NCI-H1436 treated with DMSO at 0.1 percent for 48 hours (cell line): Measurements from ENCODE around the gene UPP1.

ENCODE experiments used
- DNase-seq: peaks from one replicate; lab custom pipeline; 2025; lab: John Stamatoyannopoulos, UW

UPP1 gene

DNA sequence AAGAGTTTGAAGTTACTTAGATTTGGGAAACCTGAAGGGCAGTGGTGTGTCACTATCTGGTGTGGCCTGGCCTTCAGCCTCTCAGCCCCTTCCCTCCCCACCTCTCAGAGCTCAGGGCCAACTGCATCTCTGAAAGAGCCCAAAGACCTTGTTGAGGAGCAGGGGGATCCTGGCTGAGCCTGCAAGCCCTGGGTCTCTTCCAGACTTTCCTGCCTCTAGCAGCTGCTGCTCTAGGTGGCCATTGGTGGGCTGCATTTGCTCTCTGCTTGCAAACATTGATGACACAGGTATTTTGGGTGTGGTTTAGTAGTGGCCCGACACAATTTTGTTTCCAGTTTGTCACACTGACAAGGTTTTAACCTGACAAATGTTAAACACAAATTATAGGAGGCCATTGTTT lies 3.1 kb upstream of the UPP1 start:
- no peak for DNase-seq

DNA sequence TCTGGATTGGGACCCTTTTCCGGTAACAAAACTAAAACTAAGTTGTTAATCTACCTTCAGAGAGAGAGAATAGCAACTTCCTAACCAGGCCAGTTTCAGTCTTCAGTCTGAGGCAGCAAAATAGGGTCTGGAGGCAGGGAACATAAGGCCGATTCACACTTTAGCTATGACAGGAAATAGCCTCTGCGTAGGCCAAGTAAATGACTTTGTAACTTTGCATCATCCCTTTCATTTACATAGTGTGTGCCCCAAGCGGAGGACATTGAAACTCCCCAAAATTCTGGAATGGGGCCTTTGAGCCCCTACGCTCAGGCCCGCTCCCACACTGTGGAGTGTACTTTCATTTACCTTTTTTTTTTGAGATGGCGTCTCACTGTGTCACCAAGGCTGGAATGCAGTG lies 1.7 kb upstream of the UPP1 start:
- no peak for DNase-seq

DNA sequence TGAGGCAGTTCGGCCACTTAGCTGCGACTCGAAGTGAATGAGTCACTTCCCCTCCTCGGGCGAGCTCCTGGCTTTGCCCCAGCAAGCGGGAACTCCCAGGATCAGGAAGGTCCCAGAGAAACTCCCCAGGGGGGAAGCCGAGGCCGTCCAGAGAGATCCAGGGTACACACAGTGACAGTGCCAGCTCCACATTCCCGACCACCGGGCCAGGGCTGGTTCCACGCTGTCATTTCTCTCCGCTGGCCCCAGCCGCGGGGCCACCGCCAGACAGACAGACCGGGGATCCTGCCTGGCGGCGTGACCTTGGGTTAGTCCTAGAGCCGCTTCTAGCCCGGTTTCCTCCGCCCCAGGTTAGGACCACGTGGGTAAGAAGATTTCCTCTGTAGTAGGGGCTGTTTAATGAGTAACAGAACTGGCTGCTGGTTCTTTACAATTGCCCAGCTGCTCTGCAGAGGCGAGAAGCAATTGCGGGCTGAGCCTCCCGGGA lies 463 bp upstream of the UPP1 start:
- DNase-seq: peak; percentile 83

DNA sequence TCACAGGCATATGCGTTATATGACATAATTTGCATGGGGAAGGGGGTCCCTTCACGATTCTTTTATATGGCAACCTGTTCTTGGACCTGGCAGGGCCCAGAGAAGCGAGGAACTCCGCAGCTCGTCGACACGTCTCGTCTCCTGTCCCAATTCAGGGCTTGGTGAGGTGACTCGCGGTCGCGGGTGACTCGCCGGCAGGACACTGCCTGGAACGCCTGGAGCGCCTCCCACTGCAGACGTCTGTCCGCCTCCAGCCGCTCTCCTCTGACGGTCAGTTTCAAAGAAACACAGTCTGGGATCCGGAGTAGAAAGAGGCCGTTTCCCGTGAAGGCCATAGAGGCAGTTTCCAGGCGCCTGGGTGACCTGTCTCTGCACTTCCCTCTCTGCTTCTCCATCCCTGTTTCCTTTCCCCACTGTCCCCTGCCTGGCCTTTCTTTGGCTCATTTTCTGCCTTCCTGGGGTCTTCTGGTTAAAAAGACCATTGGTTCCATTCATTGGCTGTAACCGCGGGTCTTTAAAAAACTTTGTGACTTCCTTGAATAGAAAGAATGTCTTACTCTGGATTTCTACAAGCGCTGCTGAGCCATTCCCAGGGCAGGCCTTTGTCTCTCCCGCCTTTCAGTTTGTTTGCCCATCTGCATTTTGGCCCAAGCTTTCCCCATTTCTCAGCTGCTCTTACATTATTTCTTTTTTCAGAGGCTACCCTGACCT lies 1.2 kb downstream of the UPP1 start:
- no peak for DNase-seq

DNA sequence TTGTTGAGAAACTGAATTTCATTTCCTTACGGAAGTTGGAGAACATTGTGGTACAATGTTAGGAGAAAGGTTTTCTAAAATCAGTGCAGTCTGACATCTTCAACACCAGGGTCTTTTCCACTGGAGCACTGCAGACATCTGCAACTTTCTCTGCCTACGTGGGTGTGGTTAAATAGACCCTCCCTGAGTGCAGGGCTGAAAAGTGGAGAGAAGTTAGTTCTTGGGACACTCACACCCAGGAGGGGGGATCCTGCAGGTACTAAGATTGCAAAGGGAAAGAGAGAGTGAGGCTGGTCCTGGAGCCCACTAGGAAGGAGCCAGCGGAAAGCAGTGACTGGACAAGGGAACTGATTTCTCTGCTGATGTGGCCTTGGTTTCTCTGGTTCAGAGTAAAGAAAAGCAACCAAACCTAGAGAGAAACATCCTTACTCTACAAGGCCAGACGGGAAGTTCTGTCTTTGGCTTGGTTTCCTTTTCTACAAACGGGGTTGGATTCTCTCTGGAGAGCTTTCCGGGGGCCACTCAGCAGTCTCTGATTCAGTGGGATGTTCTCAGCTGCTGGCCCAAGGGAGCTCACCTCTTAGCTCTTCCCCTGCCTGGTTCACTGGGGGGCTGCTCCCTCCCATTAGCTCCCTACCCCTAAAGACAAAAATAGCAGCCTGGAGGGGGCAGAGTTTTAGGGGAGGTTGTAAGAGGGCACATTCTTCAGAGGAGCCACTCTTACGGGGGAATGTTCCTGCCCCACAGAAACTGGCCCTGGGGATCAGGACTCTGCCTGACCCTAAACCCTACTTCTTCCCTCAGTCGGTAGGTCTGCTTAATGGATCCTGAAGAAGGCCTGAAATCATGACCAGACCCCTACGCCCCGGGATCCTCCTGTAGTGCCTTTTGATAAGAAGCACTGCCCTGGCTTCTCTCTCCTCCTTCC lies 2.7 kb downstream of the UPP1 start:
- DNase-seq: no peak

DNA sequence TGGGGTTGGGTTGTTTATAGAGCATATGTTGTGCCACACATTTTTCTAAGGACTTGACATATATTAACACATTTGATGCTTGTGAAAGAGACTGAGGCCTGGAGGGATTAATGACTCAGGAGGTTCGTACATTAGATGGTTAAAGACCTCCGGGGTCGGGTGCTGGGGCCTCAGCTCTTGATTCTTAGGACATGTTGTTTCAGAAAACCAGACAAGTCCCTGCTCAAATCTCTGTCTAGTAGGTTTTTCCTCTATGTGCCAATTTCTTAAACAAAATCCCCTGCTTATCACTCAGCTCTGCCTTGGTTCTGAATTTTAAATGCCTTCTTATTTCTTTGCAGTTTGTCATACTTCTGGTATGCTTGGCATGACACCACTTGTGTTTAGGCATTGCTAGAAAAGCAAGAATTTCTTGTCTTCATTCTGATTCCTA lies 5.8 kb downstream of the UPP1 start:
- no peak for DNase-seq

DNA sequence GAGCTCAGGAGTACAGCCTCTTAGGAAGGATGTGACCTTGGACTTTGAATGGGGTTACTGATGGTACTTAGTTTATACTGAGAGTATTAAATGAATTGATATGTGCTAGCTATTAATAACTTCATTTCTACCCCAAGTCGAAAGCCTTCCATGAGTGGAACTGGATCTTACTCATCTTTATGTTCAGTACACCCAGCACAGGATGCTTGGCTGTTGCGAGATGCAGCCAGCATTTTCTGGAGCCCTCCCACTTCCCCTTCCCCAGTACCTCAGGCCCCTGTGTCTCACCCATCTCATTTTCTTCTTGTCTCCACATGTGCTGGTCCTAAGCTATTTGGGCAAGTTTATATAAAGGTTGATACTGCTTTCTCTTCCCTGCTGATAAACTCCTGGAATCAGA lies 7.2 kb downstream of the UPP1 start:
- no peak for DNase-seq

DNA sequence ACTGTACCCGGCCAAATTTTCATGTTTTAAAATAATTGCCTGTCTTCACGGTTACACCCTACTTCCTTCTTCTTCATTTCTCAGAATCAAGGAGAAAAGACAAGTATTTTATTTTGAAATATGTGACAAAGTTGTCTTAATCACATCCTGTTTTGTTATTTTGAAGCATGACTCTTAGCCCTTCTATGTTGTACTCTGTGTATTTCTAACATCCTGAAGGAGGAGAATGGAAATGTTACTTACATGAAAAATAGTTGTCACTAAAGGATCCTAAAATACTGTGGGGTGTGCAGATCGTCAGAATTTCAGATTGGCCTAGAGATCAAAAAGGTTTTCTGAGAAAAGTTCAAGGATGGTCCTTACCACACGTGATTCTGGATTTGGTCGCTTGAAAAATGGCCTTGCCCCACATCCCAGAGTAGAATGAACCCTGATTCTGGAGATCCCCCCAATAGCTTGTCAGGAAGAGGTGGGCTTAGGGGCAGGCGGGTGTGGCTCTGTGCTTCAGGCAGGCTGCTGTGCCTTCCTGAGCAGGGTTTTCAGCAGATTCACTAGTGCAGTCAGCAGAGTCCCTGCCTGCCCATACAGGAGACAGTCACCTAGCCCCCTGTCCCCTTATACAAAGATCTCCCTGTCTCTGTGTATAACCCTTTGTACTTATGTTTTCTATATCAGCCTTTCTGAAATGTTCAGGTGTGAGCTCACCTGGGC lies 8.6 kb downstream of the UPP1 start:
- no peak for DNase-seq

DNA sequence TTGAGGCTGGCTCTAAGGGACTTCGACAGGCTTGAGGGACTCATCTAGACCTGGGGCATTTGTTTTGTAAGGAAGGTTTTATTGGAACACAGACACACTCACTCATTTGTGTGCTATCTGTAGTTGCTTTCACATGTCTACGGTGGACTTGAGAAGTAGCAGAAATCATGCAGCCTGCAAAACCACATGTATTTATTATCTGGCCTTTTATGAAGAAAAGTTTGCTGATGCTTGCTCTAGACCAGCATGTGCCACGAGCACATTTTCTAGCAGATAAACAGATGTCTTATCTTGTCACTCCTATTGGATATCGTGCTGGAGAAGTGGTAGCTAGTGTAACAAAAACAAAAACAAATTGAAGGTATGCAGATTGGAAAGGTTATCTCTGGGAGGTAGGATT lies 9.8 kb downstream of the UPP1 start:
- no peak for DNase-seq

DNA sequence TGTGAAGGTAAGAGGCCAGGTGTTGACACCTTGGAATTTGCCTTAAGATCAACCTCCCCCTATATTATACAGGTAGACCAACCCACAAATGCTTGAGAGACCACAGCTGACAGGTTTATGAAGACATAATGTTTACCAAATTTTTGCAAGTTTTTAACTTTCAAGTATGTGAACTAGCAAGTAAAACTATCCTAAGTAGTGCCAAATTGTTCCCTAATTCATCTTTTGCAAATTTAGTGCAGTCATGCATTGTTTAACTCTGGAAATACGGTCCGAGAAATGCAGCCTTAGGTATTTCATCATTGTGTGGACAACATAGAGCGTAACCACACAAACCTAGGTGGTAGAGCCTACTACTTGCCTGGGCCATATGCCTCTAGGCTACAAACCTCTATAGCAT lies 10.7 kb downstream of the UPP1 start:
- no peak for DNase-seq

DNA sequence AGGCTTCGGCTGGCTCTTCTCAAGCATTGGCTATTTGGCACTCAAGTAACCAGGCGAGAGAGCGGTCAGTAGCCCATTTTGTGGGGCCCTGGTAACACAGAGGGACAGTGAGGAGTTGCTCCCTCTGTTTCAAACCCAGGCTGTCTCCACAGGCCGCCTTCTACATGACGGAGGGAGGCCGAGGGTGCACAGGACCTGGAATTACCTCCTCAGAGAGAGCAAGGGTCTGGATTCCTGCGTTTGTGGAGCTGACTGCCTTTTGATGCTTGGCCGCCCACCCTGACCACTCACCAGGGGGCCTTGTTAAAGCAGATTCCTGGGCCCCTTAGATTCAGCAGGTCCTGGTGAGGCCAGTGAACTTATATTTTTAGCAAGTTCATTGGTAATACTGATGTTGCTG lies 12.3 kb downstream of the UPP1 start:
- no peak for DNase-seq

DNA sequence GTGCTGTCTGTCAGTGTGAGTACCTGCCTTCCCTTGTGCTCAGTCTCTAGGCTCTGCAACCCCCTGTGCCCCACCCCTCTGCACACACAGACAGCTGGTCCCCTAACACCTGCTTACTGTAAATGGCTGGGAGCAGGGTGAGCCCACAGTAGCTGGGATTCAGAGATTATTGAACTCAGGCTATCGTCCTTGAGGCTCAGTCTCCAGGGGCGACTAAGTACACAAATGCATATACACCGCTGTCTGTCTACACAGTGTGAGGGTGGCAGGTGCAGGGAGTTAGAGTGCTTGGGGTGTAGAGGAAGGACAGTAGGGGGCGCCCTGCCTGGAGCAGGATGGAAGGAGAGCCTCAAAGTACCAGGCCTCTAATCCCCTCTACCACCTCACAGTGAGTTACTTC lies 12.9 kb downstream of the UPP1 start:
- peak; percentile 26 for DNase-seq

DNA sequence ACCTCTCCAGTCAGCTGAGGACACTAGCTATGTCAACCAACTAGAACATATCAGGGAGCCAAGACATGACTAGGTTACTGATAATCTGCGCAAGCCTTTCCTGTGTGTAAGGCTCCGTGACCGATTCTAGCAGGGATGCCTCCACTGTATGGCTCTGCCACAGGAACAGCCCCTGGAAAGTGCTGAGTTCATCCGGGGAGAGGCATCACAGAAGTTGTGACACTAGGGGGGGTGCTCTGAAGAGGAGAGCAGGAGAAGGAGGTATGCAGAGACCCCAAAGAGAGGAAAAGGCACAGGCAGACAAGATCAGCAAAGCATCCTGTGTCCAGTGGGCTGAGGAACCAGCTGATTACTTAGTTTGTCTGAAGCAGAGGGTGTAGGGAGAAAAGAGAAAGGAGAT lies 13.5 kb downstream of the UPP1 start:
- no peak for DNase-seq

DNA sequence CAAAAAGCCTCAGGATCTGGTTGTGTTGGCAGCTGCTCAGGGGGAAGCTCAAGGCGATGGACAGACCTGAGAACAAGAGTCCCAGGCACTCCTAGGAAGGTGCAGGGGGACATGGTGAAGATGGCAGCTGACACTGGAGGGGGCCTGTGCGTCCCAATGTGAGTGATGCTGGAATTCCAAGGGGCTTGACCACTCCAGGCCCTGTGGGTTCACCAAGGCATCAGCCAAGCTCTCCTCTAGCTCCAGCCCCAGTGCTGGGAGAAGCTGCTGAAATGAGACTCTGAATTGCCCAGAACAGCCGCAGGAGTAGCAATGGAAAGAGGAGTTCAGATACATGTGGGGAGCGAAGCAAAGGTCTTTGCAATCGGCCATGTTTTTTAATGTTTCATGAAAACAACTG lies 16.0 kb downstream of the UPP1 start:
- DNase-seq: no peak

DNA sequence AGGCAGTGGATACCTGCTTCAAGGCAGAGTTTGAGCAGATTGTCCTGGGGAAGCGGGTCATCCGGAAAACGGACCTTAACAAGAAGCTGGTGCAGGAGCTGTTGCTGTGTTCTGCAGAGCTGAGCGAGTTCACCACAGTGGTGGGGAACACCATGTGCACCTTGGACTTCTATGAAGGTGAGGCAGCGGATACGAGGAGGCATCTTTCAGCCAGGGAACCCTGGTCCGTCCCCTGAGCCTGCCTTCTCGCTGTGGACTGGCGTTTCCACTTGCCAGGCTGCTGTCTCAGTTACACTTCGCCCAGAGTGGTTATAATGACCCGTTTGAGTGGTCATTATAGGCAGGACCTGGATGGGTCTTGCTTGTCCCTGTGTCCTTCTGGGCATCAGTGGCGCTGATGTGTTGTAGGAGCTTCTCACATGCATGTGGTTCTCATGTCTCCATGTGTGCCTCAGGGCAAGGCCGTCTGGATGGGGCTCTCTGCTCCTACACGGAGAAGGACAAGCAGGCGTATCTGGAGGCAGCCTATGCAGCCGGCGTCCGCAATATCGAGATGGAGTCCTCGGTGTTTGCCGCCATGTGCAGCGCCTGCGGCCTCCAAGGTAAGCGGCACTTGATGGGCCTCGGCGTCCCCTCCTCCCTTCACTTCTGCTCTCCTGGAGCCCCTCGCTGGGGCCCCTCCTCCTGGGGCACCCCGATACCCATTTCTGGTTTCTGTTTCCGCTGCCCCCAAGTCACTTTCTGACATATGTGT lies 18.0 kb downstream of the UPP1 start:
- DNase-seq: no peak

DNA sequence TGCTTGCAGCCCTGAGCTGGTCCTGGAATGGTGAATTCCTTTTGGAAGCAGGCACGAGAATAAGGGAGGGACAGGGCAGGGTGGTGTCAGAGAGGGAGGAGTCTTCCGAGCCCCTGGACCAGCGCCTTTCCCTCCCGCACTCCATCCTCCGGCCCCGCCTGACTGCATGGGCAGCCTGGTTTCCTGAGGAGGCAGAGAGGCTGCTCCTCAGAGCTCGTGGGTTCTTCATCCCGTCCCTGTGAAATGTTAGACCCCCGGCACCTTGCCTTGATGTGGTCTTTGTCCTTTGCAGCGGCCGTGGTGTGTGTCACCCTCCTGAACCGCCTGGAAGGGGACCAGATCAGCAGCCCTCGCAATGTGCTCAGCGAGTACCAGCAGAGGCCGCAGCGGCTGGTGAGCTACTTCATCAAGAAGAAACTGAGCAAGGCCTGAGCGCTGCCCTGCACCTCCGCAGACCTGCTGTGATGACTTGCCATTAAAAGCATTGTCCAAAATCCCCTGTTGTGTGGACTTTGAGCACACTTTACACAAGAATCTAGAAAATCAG lies 18.9 kb downstream of the UPP1 start:
- DNase-seq: no peak

DNA sequence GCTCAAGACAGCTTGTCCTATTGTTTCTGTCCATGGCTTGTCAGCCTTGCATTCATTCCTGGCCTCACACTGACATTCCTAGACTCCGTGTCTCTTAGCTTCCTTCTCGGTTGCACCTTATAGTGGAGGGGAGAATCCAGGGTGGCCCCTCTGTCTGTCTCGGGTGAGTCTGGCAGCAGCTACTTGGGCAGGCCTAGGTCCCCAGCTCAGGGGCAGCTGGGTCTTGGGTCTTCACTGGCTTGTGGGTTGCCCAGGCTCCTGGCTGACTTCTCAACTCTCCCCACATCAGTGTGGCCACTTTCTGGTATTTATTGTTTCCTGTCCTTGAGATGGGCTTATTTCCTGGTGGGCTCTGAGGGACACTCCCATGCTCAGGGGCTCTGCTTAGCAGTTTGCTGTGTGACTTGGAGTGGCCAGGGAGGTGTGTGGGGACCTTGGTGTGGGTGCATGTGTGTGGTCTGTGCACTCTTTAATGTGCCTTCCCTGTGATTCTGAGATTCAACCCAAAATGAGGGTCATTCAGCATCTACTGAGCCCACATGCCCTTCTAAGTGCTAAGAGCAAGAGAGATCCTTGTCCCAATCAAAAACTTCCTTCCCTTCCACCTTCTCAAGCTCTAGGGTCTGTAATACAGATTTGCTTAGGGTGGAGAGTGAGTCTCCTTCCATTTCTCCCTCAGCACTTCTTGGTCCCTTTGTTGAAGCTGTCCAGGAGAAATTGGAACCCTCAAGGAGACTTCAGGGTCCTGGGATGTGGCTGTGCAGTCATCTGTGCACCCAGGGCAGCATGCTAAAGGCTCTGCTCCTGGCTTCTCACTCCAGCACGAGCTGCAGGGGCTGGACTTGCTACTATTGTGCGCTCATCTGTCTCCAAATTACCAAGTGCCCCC lies 20.1 kb downstream of the UPP1 start:
- no peak for DNase-seq

DNA sequence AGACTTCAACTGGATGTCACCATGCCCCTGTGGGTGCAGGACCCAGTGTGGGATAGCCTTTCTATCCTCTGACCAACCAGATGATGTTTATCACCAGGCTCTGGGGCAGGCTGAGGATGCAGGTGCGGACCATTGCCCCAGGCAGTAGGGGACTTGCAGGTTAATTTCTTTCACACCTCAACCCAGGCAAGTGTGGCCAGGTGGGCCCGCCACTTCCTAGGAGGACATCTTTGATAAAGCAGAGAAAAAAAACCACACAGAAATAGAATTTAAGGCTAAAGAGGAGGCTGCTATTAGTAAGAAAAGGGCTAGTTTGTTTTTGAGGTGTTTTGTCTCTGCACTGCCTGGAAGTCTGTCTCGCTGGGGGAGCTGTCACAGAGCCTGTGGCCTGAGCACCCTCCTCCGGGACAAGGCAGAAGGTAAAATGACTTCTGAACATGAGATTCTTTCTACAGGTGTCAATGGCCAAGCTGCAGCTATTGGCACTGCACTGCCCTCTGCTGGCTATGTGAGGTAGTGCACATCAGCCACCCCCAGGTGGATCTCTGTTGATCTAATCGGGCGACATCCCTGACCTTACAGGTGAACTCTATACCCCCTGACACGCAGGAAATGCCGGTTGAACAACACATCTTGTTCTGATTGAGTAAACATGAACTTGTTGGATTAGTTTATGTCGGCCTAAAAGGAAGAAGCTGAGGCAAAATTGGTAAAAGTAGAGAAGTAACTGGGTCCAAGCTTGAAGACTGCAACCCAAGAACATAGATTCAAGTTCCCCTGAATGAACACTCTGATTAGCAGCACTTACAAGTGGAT lies 21.0 kb downstream of the UPP1 start:
- DNase-seq: no peak

DNA sequence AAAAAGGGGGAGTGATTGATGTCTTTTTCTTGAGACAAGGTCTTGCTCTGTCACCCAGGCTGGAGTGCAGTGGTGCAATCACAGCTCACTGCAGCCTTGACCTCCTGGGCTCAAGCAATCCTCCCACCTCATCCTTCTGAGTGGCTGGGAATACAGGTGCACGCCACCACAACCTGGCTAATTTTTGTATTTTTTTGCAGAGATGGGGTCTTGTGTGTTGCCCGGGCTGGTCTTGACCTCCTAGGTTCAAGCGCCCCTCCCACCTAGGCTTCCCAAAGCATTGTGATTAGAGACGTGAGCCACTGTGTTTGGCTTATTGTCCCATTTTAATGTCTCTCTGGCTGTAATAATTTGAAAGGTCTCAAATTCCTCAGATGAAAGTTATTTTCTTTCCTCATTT lies 21.8 kb downstream of the UPP1 start:
- DNase-seq: no peak

DNA sequence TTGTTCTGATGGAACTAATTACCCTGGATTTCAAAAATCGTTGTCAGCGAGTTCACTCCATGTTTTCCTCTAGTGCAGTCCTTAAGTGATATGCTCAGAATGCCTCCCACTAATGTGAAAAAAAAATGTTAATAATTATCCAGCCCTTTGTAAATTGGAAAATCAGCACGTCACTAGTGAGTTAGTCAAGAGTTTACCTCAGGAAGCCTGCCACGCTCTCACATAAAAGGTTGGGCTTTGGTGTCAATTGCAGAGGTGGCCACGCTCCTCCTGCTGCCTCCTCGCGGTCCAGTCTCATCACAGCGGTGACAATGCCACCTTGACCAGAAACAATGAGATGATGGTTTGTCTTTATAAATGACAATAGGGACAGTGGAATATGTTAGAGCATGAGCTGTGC lies 22.5 kb downstream of the UPP1 start:
- DNase-seq: no peak
